ENCODE data around the gene TAGLN. TPM values are rescaled to one million over a fixed set of nuclear protein-coding genes. Genes with fewer than 3 reads are reported as not detected.
A peak's percentile ranks its signal among the peaks of the same experiment; 100 is the strongest.

The TAGLN gene
- polyA plus RNA-seq, 3 donors = 3.6 to 113 (median 4.0) TPM

GRCh38 chr11:117191680-117192400, 7.3 kb upstream of the TAGLN start:
- H3K27me3 ChIP-seq (ENCODE audit: control insufficient read depth in 2 of 2, insufficient read depth in 2 of 2, low read length in 2 of 2) = no peaks in the 10 kb centered on the region
- peaks cover 0 to 2% (median 1%) of the 10 kb centered on the region in 3 donors for H3K27me3 Mint-ChIP-seq (ENCODE audit: low read depth in 3 of 3)
- no peak overlapping the region for H3K27ac ChIP-seq (ENCODE audit: low read depth in 1 of 2, low read length in 2 of 2)
- peaks cover 13% of the 10 kb centered on the region for H3K79me2 ChIP-seq (ENCODE audit: insufficient read depth, low read length)
- no peak overlapping the region for H3K9ac ChIP-seq (ENCODE audit: insufficient read depth, low read length, poor library complexity, severe bottlenecking)
- H3K4me1 ChIP-seq (ENCODE audit: control insufficient read depth in 1 of 2, insufficient read depth in 2 of 2, low read length in 2 of 2) = peaks cover 57 to 61% of the 10 kb centered on the region in 2 donors
- intact Hi-C loops (cut with micrococcal nuclease) = no loop called here
- peak overlapping the region in 5 of 7 donors; percentile 18 to 85 (median 54) for H3K27ac Mint-ChIP-seq
- peaks cover 55% of the 10 kb centered on the region for H3K4me1 Mint-ChIP-seq
- H3K4me2 ChIP-seq (replicated peaks; ENCODE audit: extremely low read depth, low read length, poor library complexity, severe bottlenecking) = no peak overlapping the region
- H3K36me3 Mint-ChIP-seq = peaks cover 79 to 99% of the 10 kb centered on the region in 2 donors
- no peak for TF ChIP-seq CTCF (IDR thresholded peaks at IDR 0.05)
- H3K4me3 ChIP-seq (replicated peaks in 1 of 3; ENCODE audit: low read depth in 2 of 3, low read length in 3 of 3) = no peak overlapping the region
- no peaks in the 10 kb centered on the region for H4K20me1 ChIP-seq (ENCODE audit: insufficient read depth, low read length)
- DNase-seq = no peak
- H3K4me3 Mint-ChIP-seq = no peak overlapping the region
- H3K9me3 Mint-ChIP-seq = peaks cover 0 to 2% (median 0%) of the 10 kb centered on the region in 7 donors
- H2AFZ ChIP-seq (ENCODE audit: insufficient read depth, low read depth, low read length, poor library complexity, severe bottlenecking) = no peak overlapping the region
- peaks cover 69 to 74% of the 10 kb centered on the region in 2 donors for H3K36me3 ChIP-seq (replicated peaks in 1 of 2; ENCODE audit: control insufficient read depth in 1 of 2, insufficient read depth in 2 of 2, low read length in 2 of 2)
- 97% methylated on average over 21 of the region's 26 CpGs for WGBS (ENCODE audit: insufficient coverage)
- no peaks in the 10 kb centered on the region for H3K9me3 ChIP-seq (replicated peaks in 1 of 2; ENCODE audit: control insufficient read depth in 1 of 2, insufficient read depth in 1 of 2, low read length in 2 of 2)

DNA sequence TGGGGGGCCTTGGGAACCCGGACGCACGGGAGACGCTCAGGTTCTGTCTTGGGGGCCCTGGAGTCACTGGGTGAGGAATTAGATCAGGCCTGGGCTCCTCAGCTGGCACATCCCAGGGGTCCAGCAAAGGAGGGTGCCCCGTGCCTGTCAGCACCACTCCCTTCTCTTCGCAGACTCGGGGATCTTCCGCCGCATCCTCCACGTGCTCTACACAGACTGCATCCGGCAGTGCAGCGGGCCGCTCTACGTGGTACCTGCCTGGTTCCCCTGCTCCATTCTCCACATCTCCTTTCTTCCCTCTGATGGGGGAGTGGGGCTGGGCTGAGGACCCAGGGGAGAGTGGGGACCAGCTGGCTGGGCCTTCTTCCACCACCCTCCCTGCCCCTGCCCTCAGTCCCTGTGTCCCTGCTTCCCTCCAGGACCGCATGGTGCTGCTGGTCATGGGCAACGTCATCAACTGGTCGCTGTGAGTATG, 6.7 kb upstream of the TAGLN start:
- intact Hi-C loops (cut with micrococcal nuclease) = no loop called here
- peaks cover 0 to 3% (median 2%) of the 10 kb centered on the region in 3 donors for H3K27me3 Mint-ChIP-seq (ENCODE audit: low read depth in 3 of 3)
- no peaks in the 10 kb centered on the region for H3K27me3 ChIP-seq (ENCODE audit: control insufficient read depth in 2 of 2, insufficient read depth in 2 of 2, low read length in 2 of 2)
- H3K9me3 ChIP-seq (replicated peaks in 1 of 2; ENCODE audit: control insufficient read depth in 1 of 2, insufficient read depth in 1 of 2, low read length in 2 of 2) = no peaks in the 10 kb centered on the region
- H3K4me3 Mint-ChIP-seq = no peak overlapping the region
- H3K79me2 ChIP-seq (ENCODE audit: insufficient read depth, low read length) = peaks cover 7% of the 10 kb centered on the region
- WGBS (ENCODE audit: insufficient coverage) = 97% methylated on average over 5 of the region's 17 CpGs
- H3K4me1 ChIP-seq (ENCODE audit: control insufficient read depth in 1 of 2, insufficient read depth in 2 of 2, low read length in 2 of 2) = peaks cover 51 to 55% of the 10 kb centered on the region in 2 donors
- H3K36me3 Mint-ChIP-seq = peaks cover 79 to 99% of the 10 kb centered on the region in 2 donors
- peaks cover 0 to 2% (median 0%) of the 10 kb centered on the region in 7 donors for H3K9me3 Mint-ChIP-seq
- peak overlapping the region in 1 of 2 donors; percentile 41 for H3K27ac ChIP-seq (ENCODE audit: low read depth in 1 of 2, low read length in 2 of 2)
- H3K9ac ChIP-seq (ENCODE audit: insufficient read depth, low read length, poor library complexity, severe bottlenecking) = no peak overlapping the region
- peaks cover 50% of the 10 kb centered on the region for H3K4me1 Mint-ChIP-seq
- H3K4me2 ChIP-seq (replicated peaks; ENCODE audit: extremely low read depth, low read length, poor library complexity, severe bottlenecking) = no peak overlapping the region
- H3K4me3 ChIP-seq (replicated peaks in 1 of 3; ENCODE audit: low read depth in 2 of 3, low read length in 3 of 3) = no peak overlapping the region
- peak overlapping the region in 1 of 7 donors; percentile 58 for H3K27ac Mint-ChIP-seq
- DNase-seq = no peak
- TF ChIP-seq CTCF (IDR thresholded peaks at IDR 0.05) = no peak
- no peak overlapping the region for H2AFZ ChIP-seq (ENCODE audit: insufficient read depth, low read depth, low read length, poor library complexity, severe bottlenecking)
- H3K36me3 ChIP-seq (replicated peaks in 1 of 2; ENCODE audit: control insufficient read depth in 1 of 2, insufficient read depth in 2 of 2, low read length in 2 of 2) = peaks cover 73 to 80% of the 10 kb centered on the region in 2 donors
- H4K20me1 ChIP-seq (ENCODE audit: insufficient read depth, low read length) = no peaks in the 10 kb centered on the region

Data from CD14-positive monocyte (primary cell).